HepG2 (cell line): ENCODE measurements around the gene SQOR. TPM values are rescaled to one million over a fixed set of nuclear protein-coding genes. Genes with fewer than 3 reads are reported as not detected.

ENCODE experiments used
- BRCA1 ChIP-seq: sonication (generic); formaldehyde crosslinking; IDR thresholded peaks from 2 replicates; pipeline ENCODE4 v1.4.0; 2020; ENCODE audit warnings: missing genetic modification reagents
- CEBPZ ChIP-seq: IDR thresholded peaks from 2 replicates; pipeline ENCODE4 v1.6.1; 2012; ENCODE audit warnings: low read length, improper control_type of control experiment
- ELF1 ChIP-seq: sonication (generic); formaldehyde crosslinking; IDR thresholded peaks from 2 replicates; pipeline ENCODE4 v1.4.0; 2020; ENCODE audit warnings: missing genetic modification reagents
- HIC2 ChIP-seq: sonication (generic); formaldehyde crosslinking; IDR thresholded peaks from 2 replicates; pipeline ENCODE4 v1.9.0; 2022; ENCODE audit warnings: low read depth, missing genetic modification reagents
- HOXA9 ChIP-seq: sonication (generic); formaldehyde crosslinking; IDR thresholded peaks from 2 replicates; pipeline ENCODE4 v1.8.1; 2022; ENCODE audit warnings: missing genetic modification reagents, mild to moderate bottlenecking, moderate library complexity, borderline replicate concordance
- KDM6A ChIP-seq: IDR thresholded peaks from 2 replicates; pipeline ENCODE4 v1.6.1; 2016; ENCODE audit warnings: low read depth
- MATR3 ChIP-seq: sonication (generic); formaldehyde crosslinking; IDR thresholded peaks from 2 replicates; pipeline ENCODE4 v1.4.0; 2020; ENCODE audit warnings: missing genetic modification reagents
- PAF1 ChIP-seq: IDR thresholded peaks from 2 replicates; pipeline ENCODE4 v1.6.1; 2016; ENCODE audit warnings: missing genetic modification reagents, missing compliant biosample characterization
- PPARG ChIP-seq: conservative IDR thresholded peaks from 2 replicates; pipeline ENCODE4 v1.6.1; 2016; ENCODE audit warnings: missing biosample characterization, missing genetic modification reagents
- SCMH1 ChIP-seq: sonication (generic); formaldehyde crosslinking; IDR thresholded peaks from 2 replicates; pipeline ENCODE4 v1.9.0; 2021; ENCODE audit warnings: missing genetic modification reagents, mild to moderate bottlenecking, borderline replicate concordance
- SIX1 ChIP-seq: sonication (generic); formaldehyde crosslinking; IDR thresholded peaks from 2 replicates; pipeline ENCODE4 v1.4.0; 2020; ENCODE audit warnings: missing genetic modification reagents, borderline replicate concordance
- SPEN ChIP-seq: sonication (generic); formaldehyde crosslinking; IDR thresholded peaks from 2 replicates; pipeline ENCODE4 v1.5.1; 2020; ENCODE audit warnings: low read depth, mild to moderate bottlenecking, missing genetic modification reagents
- ZNF567 ChIP-seq: sonication (generic); formaldehyde crosslinking; IDR thresholded peaks from 2 replicates; pipeline ENCODE4 v1.8.1; 2023; ENCODE audit warnings: mild to moderate bottlenecking, missing genetic modification reagents, borderline replicate concordance
- ZNF670 ChIP-seq: sonication (generic); formaldehyde crosslinking; IDR thresholded peaks from 2 replicates; pipeline ENCODE4 v1.8.0; 2022; ENCODE audit warnings: mild to moderate bottlenecking, missing genetic modification reagents, borderline replicate concordance
- ZNF749 ChIP-seq: sonication (generic); formaldehyde crosslinking; IDR thresholded peaks from 2 replicates; pipeline ENCODE4 v1.8.0; 2022; ENCODE audit warnings: mild to moderate bottlenecking, missing genetic modification reagents, moderate library complexity, borderline replicate concordance
- polyA plus RNA-seq, 8 experiments: library from polyadenylated mRNA; depleted of rRNA in 3 of 8; stranded (reverse) in 7 of 8; unstranded in 1 of 8; fragments of >200 nt; fragmentation: Illumina TruSeq in 4 of 8; extraction: Trizol in 4 of 8; gene quantifications; 2 replicates each; pipeline versions ENCODE4 v1.2.1 to v1.2.3, GENCODE V29; 2011 to 2016; ENCODE audit warnings: low read depth in 4 of 8, missing spikeins in 1 of 8, mixed read lengths in 1 of 8; ENCODE audit not compliant: insufficient read depth in 1 of 8
- total RNA-seq, 5 experiments: library from RNA; depleted of rRNA; stranded (reverse); fragments of >200 nt; fragmentation: Illumina TruSeq; extraction: Trizol; gene quantifications; 2 replicates each; pipeline ENCODE4 v1.2.3, GENCODE V29; 2016; ENCODE audit warnings: low read depth in 1 of 5
- TF ChIP-seq, protein P1 (sequence below), 2 experiments: fragments of 450-650 bp in 1 of 2; sonication (generic) in 1 of 2; formaldehyde crosslinking; IDR thresholded peaks; 2 replicates each; pipeline versions ENCODE4 v1.5.0 to v1.8.0; 2020 to 2022; ENCODE audit warnings: mild to moderate bottlenecking in 1 of 2, missing genetic modification reagents in 1 of 2
- TF ChIP-seq, protein P2 (sequence below): sonication (generic); formaldehyde crosslinking; IDR thresholded peaks from 2 replicates; pipeline ENCODE4 v1.4.0; 2020; ENCODE audit warnings: mild to moderate bottlenecking, missing genetic modification reagents, borderline replicate concordance

Gene SQOR
- total and polyA plus RNA-seq, 2 of the 13 experiments (the other 11 are each of a cell fraction or from before 2014, with no cell fraction given) = 19.3 to 19.4 TPM

DNA sequence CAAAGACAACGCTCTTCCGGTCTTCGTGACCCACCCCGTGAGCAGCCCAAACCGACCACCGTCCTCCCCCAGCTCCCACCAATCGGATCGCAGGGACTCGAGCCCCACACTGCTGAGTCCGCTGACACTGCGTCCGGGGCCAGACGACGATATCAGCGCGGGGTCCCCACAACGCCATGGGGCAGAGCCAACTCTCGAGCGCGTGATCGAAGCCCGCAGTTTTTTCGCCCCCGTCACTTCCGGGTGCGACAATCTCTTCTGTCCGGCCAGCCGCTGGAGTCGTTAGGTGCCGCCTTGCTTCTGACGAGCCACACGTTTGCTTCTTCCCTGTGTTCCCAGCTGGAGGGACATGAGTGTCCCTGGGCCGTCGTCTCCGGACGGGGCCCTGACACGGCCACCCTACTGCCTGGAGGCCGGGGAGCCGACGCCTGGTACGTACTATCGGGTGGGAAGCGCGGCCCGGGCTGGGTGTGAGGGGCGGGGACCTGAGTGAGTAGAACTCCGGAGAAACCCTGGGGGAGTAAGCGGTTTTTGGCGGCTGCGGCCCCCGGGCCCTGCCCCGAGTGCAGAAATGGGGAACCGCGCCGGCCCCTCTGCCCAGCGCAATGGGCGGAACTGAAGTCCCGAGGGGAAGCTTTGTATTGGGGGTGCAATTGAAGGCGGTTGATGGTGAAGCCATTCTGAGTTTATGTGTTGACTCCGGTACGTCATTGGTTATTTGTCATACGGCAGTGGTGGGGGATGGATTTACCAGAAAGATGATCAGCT lies 47.5 kb upstream of the SQOR start, which contains the start of gene BLOC1S6 (continued):
- TF ChIP-seq HOXA9 (CRISPR knock-in tag) (peak; percentile 88; the same call in 1 of the 2 replicates), ELF1 (CRISPR knock-in tag) (peak; percentile 88), CEBPZ (no peak), PAF1 (no peak), BRCA1 (CRISPR knock-in tag) (0 out of 2 replicates have a peak, but pooled peaks have one; percentile 49), ZNF749 (no peak; the same call in 1 of the 2 replicates), MATR3 (CRISPR knock-in tag) (no peak), SPEN (CRISPR knock-in tag) (peak; percentile 94), HIC2 (CRISPR knock-in tag) (no peak), ZNF567 (CRISPR knock-in tag) (peak; percentile 29; the same call in 1 of the 2 replicates), KDM6A (CRISPR knock-in tag) (no peak), PPARG (CRISPR knock-in tag) (no peak; the same call in 1 of the 2 replicates), SCMH1 (CRISPR knock-in tag) (no peak), SIX1 (CRISPR knock-in tag) (no peak; the same call in 1 of the 2 replicates), ZNF670 (CRISPR knock-in tag) (no peak; the same call in 1 of the 2 replicates)
- TF ChIP-seq, protein P1, sequence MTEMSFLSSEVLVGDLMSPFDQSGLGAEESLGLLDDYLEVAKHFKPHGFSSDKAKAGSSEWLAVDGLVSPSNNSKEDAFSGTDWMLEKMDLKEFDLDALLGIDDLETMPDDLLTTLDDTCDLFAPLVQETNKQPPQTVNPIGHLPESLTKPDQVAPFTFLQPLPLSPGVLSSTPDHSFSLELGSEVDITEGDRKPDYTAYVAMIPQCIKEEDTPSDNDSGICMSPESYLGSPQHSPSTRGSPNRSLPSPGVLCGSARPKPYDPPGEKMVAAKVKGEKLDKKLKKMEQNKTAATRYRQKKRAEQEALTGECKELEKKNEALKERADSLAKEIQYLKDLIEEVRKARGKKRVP (CRISPR knock-in tag; IDR thresholded peaks at IDR 0.05) = peak in 1 of 2 experiments; percentile 61; a peak in 2 of 4 replicates
- TF ChIP-seq, protein P2, sequence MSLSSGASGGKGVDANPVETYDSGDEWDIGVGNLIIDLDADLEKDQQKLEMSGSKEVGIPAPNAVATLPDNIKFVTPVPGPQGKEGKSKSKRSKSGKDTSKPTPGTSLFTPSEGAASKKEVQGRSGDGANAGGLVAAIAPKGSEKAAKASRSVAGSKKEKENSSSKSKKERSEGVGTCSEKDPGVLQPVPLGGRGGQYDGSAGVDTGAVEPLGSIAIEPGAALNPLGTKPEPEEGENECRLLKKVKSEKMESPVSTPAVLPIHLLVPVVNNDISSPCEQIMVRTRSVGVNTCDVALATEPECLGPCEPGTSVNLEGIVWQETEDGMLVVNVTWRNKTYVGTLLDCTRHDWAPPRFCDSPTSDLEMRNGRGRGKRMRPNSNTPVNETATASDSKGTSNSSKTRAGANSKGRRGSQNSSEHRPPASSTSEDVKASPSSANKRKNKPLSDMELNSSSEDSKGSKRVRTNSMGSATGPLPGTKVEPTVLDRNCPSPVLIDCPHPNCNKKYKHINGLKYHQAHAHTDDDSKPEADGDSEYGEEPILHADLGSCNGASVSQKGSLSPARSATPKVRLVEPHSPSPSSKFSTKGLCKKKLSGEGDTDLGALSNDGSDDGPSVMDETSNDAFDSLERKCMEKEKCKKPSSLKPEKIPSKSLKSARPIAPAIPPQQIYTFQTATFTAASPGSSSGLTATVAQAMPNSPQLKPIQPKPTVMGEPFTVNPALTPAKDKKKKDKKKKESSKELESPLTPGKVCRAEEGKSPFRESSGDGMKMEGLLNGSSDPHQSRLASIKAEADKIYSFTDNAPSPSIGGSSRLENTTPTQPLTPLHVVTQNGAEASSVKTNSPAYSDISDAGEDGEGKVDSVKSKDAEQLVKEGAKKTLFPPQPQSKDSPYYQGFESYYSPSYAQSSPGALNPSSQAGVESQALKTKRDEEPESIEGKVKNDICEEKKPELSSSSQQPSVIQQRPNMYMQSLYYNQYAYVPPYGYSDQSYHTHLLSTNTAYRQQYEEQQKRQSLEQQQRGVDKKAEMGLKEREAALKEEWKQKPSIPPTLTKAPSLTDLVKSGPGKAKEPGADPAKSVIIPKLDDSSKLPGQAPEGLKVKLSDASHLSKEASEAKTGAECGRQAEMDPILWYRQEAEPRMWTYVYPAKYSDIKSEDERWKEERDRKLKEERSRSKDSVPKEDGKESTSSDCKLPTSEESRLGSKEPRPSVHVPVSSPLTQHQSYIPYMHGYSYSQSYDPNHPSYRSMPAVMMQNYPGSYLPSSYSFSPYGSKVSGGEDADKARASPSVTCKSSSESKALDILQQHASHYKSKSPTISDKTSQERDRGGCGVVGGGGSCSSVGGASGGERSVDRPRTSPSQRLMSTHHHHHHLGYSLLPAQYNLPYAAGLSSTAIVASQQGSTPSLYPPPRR (CRISPR knock-in tag) = peak; percentile 73; the same call in 1 of the 2 replicates
